HCT116 (cell line): Measurements from ENCODE around the gene CACNA1C. TPM values are rescaled to one million over a fixed set of nuclear protein-coding genes. Genes with fewer than 3 reads are reported as not detected.

Experiments
- ATAC-seq: fragments of 200-7000 bp; cut with Tn5 transposase; 2 replicates; pipeline ENCODE4 v1.9.1; 2020; ENCODE audit warnings: mild to moderate bottlenecking, moderate library complexity
- BruUV-seq: library from RNA; stranded (reverse); fragments of 400-500 nt; replicated peaks from 2 replicates; lab custom pipeline; 2021; lab: Mats Ljungman, UMichigan
- CTCF ChIA-PET: fragments of 300-600 bp; sonication (Branson Sonifier 250); formaldehyde crosslinking; loops from one replicate; lab custom pipeline; 2021; ENCODE audit warnings: antibody characterized with exemption; lab: Charles Lee
- POLR2A ChIA-PET: fragments of 300-600, 350-600 bp; sonication (Branson Sonifier 250); formaldehyde crosslinking; loops from one replicate; lab custom pipeline; 2021; ENCODE audit warnings: antibody characterized with exemption; lab: Charles Lee
- RAD21 ChIA-PET, 2 experiments: fragments of 300-600 bp; sonication (Branson Sonifier 250); formaldehyde crosslinking; loops; one replicate each; lab custom pipeline; 2023; ENCODE audit warnings: low total read pairs in 2 of 2; ENCODE audit not compliant: uncharacterized antibody in 2 of 2, unreplicated experiment in 2 of 2, low non-redundant PET in 1 of 2; lab: Charles Lee
- DNase-seq: peaks from one replicate; pipeline ENCODE4 v3.0.0-alpha.2; 2010; ENCODE audit warnings: low read depth, low spot score
- H2AFZ ChIP-seq: fragments of 200-600 bp; shearing (Covaris generic), sonication (generic); 2 replicates; pipeline ENCODE4 v1.6.1; 2017; ENCODE audit warnings: low read depth, mixed run types, mixed read lengths, antibody characterized with exemption, low read length; ENCODE audit not compliant: poor library complexity, severe bottlenecking
- H3K27ac ChIP-seq: 2 replicates; pipeline ENCODE4 v1.5.1; 2012; ENCODE audit warnings: low read depth, low read length
- H3K27me3 ChIP-seq: fragments of 200-600 bp; sonication (generic); 2 replicates; pipeline ENCODE4 v1.6.1; 2016; ENCODE audit warnings: mixed run types, low read length, mixed read lengths; ENCODE audit not compliant: insufficient read depth
- H3K36me3 ChIP-seq, 2 experiments: fragments of 200-500 bp in 1 of 2; fragments of 200-600 bp in 1 of 2; sonication (Bioruptor generic) in 1 of 2; sonication (generic) in 1 of 2; 2 replicates each; pipeline versions ENCODE4 v1.5.1 to v1.6.1; 2014 to 2016; ENCODE audit warnings: low read length in 2 of 2, inconsistent platforms in 1 of 2, mixed read lengths in 1 of 2, mixed run types in 1 of 2; ENCODE audit not compliant: insufficient read depth in 2 of 2, control insufficient read depth in 1 of 2
- H3K4me1 ChIP-seq, 2 experiments: fragments of 200-600 bp in 1 of 2; sonication (generic) in 1 of 2; 2 replicates each; pipeline versions ENCODE4 v1.5.1 to v1.6.1; 2012 to 2017; ENCODE audit warnings: low read length in 2 of 2, inconsistent platforms in 1 of 2, mild to moderate bottlenecking in 1 of 2, mixed read lengths in 1 of 2, mixed run types in 1 of 2, moderate library complexity in 1 of 2; ENCODE audit not compliant: insufficient read depth in 2 of 2, control insufficient read depth in 1 of 2
- H3K4me2 ChIP-seq: fragments of 200-600 bp; sonication (generic); 2 replicates; pipeline ENCODE4 v1.6.1; 2017; ENCODE audit warnings: mixed run types, low read length, mixed read lengths
- H3K4me3 ChIP-seq, 2 experiments: fragments of 200-600 bp in 1 of 2; sonication (generic) in 1 of 2; replicated peaks in 1 of 2; 2 replicates each; pipeline ENCODE4 v1.5.1; 2011 to 2016; ENCODE audit warnings: low read length in 2 of 2, control low read depth in 1 of 2, low read depth in 1 of 2, mild to moderate bottlenecking in 1 of 2, mixed read lengths in 1 of 2, mixed run types in 1 of 2
- H3K79me2 ChIP-seq: fragments of 200-600 bp; sonication (generic); 2 replicates; pipeline ENCODE4 v1.6.1; 2017; ENCODE audit warnings: mild to moderate bottlenecking, mixed run types, low read length, moderate library complexity, mixed read lengths; ENCODE audit not compliant: insufficient read depth
- H3K9ac ChIP-seq: fragments of 200-600 bp; sonication (generic); 2 replicates; pipeline ENCODE4 v1.6.1; 2016; ENCODE audit warnings: low read length, mixed read lengths
- H3K9me2 ChIP-seq: fragments of 200-600 bp; sonication (generic), shearing (Covaris generic); 2 replicates; pipeline ENCODE4 v1.6.1; 2017; ENCODE audit warnings: mixed run types, mild to moderate bottlenecking, moderate library complexity; ENCODE audit not compliant: insufficient read depth
- H3K9me3 ChIP-seq, 2 experiments: fragments of 200-500 bp in 1 of 2; fragments of 200-600 bp in 1 of 2; sonication (Bioruptor generic) in 1 of 2; sonication (generic) in 1 of 2; 2 replicates each; pipeline ENCODE4 v1.6.1; 2014 to 2017; ENCODE audit warnings: low read length in 2 of 2, mixed read lengths in 2 of 2, inconsistent platforms in 1 of 2, low read depth in 1 of 2, mild to moderate bottlenecking in 1 of 2, mixed run types in 1 of 2, moderate library complexity in 1 of 2; ENCODE audit not compliant: control insufficient read depth in 1 of 2, insufficient read depth in 1 of 2
- H4K20me1 ChIP-seq: fragments of 200-600 bp; sonication (generic), shearing (Covaris generic); 2 replicates; pipeline ENCODE4 v1.6.1; 2017; ENCODE audit warnings: mixed run types, mild to moderate bottlenecking, moderate library complexity; ENCODE audit not compliant: insufficient read depth
- ATF3 ChIP-seq: IDR thresholded peaks from 2 replicates; pipeline ENCODE4 v1.6.1; 2012
- CBX3 ChIP-seq: IDR thresholded peaks from 2 replicates; pipeline ENCODE4 v1.6.1; 2012; ENCODE audit warnings: low read depth
- CEBPB ChIP-seq: IDR thresholded peaks from 2 replicates; pipeline ENCODE4 v1.6.1; 2012; ENCODE audit warnings: low read depth
- CTCF ChIP-seq, 3 experiments: fragments of 200-600 bp in 1 of 3; sonication (generic) in 1 of 3; IDR thresholded peaks in 2 of 3; conservative IDR thresholded peaks in 1 of 3; 2 replicates each; pipeline ENCODE4 v1.5.1; 2012 to 2017; ENCODE audit warnings: low read depth in 2 of 3, low read length in 2 of 3, antibody characterized with exemption in 1 of 3, borderline replicate concordance in 1 of 3, control low read depth in 1 of 3, mild to moderate bottlenecking in 1 of 3, mixed read lengths in 1 of 3, mixed run types in 1 of 3, moderate library complexity in 1 of 3; ENCODE audit not compliant: insufficient read depth in 1 of 3
- EZH2 ChIP-seq: fragments of 200-600 bp; sonication (generic); IDR thresholded peaks from 2 replicates; pipeline ENCODE4 v1.6.1; 2017; ENCODE audit warnings: antibody characterized with exemption, mixed run types
- EZH2phosphoT487 ChIP-seq: fragments of 200-600 bp; IDR thresholded peaks from 2 replicates; pipeline ENCODE4 v1.6.1; 2018; ENCODE audit warnings: antibody characterized with exemption, borderline replicate concordance
- FOSL1 ChIP-seq: IDR thresholded peaks from 2 replicates; pipeline ENCODE4 v1.6.1; 2012; ENCODE audit warnings: low read depth
- JUND ChIP-seq: IDR thresholded peaks from 2 replicates; pipeline ENCODE4 v1.6.1; 2012
- MAX ChIP-seq: IDR thresholded peaks from 2 replicates; pipeline ENCODE4 v1.6.1; 2012
- POLR2A ChIP-seq: IDR thresholded peaks from 2 replicates; pipeline ENCODE4 v1.7.0; 2011; ENCODE audit warnings: borderline replicate concordance; ENCODE audit not compliant: insufficient read depth, insufficient read length; ENCODE audit errors: extremely low read depth
- POLR2AphosphoS5 ChIP-seq: IDR thresholded peaks from 2 replicates; pipeline ENCODE4 v1.6.1; 2011; ENCODE audit warnings: mild to moderate bottlenecking, low read depth, low read length, moderate library complexity
- SIN3A ChIP-seq: IDR thresholded peaks from 2 replicates; pipeline ENCODE4 v1.6.1; 2012; ENCODE audit warnings: low read depth
- SRF ChIP-seq: IDR thresholded peaks from 2 replicates; pipeline ENCODE4 v1.6.1; 2012; ENCODE audit warnings: low read depth
- TCF7L2 ChIP-seq: IDR thresholded peaks from 2 replicates; pipeline ENCODE4 v1.7.0; 2011; ENCODE audit warnings: borderline replicate concordance, inconsistent platforms; ENCODE audit not compliant: insufficient read depth, insufficient read length; ENCODE audit errors: extremely low read depth
- YY1 ChIP-seq: IDR thresholded peaks from 2 replicates; pipeline ENCODE4 v1.6.1; 2011; ENCODE audit warnings: low read length, low read depth, moderate library complexity, mild to moderate bottlenecking; ENCODE audit not compliant: insufficient replicate concordance; ENCODE audit errors: extremely low read depth
- ZBTB33 ChIP-seq: IDR thresholded peaks from 2 replicates; pipeline ENCODE4 v1.6.1; 2011; ENCODE audit warnings: mild to moderate bottlenecking, low read length, moderate library complexity; ENCODE audit not compliant: insufficient replicate concordance; ENCODE audit errors: extremely low read depth
- ZNF274 ChIP-seq: fragments of 200-500 bp; sonication (Bioruptor generic); IDR thresholded peaks from 2 replicates; pipeline ENCODE4 v1.6.1; 2014; ENCODE audit warnings: mild to moderate bottlenecking, low read depth, low read length, inconsistent platforms
- intact Hi-C: fragments of 100-400 bp; cut with micrococcal nuclease; formaldehyde crosslinking; loops from 2 replicates; pipeline ENCODE4 v1.10.0; 2022
- total RNA-seq: library from RNA; stranded (reverse); gene quantifications from one replicate; pipeline ENCODE4 v1.2.1, GENCODE V29; 2021; ENCODE audit not compliant: unreplicated experiment

Gene CACNA1C
- total RNA-seq, 1 experiment from 2014 or later: 0.05 TPM

- no peak overlapping the region for H3K9ac ChIP-seq
- TF ChIP-seq MAX (no peak), JUND (no peak), SRF (no peak)
- TF ChIP-seq, all 23 proteins: peak for 0
- ATAC-seq (no peak), DNase-seq (no peak)
- RAD21 ChIA-PET: no interaction called here
- H3K4me2 ChIP-seq: no peak overlapping the region
- no peaks in the 10 kb centered on the region for H3K9me2 ChIP-seq
- CTCF ChIA-PET: no interaction called here
- no TSS peak for BruUV-seq
- no peak overlapping the region for H2AFZ ChIP-seq
- H3K27me3 ChIP-seq: peaks cover 28% of the 10 kb centered on the region; the same call in 1 of the 2 replicates
- H4K20me1 ChIP-seq: no peaks in the 10 kb centered on the region
- POLR2A ChIA-PET: no interaction called here
- H3K9me3 ChIP-seq: no peaks in the 10 kb centered on the region
- no peaks in the 10 kb centered on the region for H3K36me3 ChIP-seq
- no peak overlapping the region for H3K27ac ChIP-seq
- H3K79me2 ChIP-seq: no peaks in the 10 kb centered on the region
- no peaks in the 10 kb centered on the region for H3K4me1 ChIP-seq
- intact Hi-C loops: loop anchor here (10.0 kb wide), 3 partner anchors 205 to 955 kb away; no protein-coding TSS in a partner anchor
- H3K4me3 ChIP-seq: no peak overlapping the region
Measured at GRCh38 chr12:2589381-2589780, 536.6 kb downstream of the CACNA1C start.

- no TSS peak for BruUV-seq
- Histone ChIP-seq H3K9me2 (no peaks in the 10 kb centered on the region), H3K79me2 (no peaks in the 10 kb centered on the region), H3K27ac (no peak overlapping the region), H2AFZ (no peak overlapping the region), H3K27me3 (peaks cover 45% of the 10 kb centered on the region), H3K4me1 (no peaks in the 10 kb centered on the region), H4K20me1 (no peaks in the 10 kb centered on the region), H3K9me3 (0 out of 4 replicates have a peak, but pooled peaks cover 0 to 3% of the 10 kb centered on the region in 2 experiments), H3K36me3 (no peaks in the 10 kb centered on the region), H3K4me3 (no peak overlapping the region), H3K9ac (no peak overlapping the region), H3K4me2 (no peak overlapping the region)
- POLR2A ChIA-PET: no interaction called here
- DNase-seq (no peak), ATAC-seq (no peak)
- CTCF ChIA-PET: interaction anchor here (1.3 kb wide), 1 partner anchor 10 kb away, joined by 3 read pairs; no protein-coding TSS in a partner anchor
- RAD21 ChIA-PET: no interaction called here
- intact Hi-C loops: no loop called here
- no peak for TF ChIP-seq EZH2
- TF ChIP-seq JUND: no peak
- TF ChIP-seq SRF: no peak
- no peak for TF ChIP-seq SIN3A
- no peak for TF ChIP-seq POLR2A
- no peak for TF ChIP-seq CTCF (IDR thresholded peaks at IDR 0.05 in 2 of 3, conservative IDR thresholded peaks at IDR 0.05 in 1 of 3; ENCODE audit: borderline replicate concordance in 1 of 3, insufficient read depth in 1 of 3, low read depth in 2 of 3, low read length in 2 of 3)
- no peak for TF ChIP-seq CEBPB
- no peak for TF ChIP-seq CBX3
- no peak for TF ChIP-seq ATF3
- TF ChIP-seq ZNF274: no peak
- no peak for TF ChIP-seq ZBTB33
- TF ChIP-seq TCF7L2: no peak
- TF ChIP-seq POLR2AphosphoS5: no peak
- TF ChIP-seq FOSL1: no peak
- TF ChIP-seq YY1: no peak
- TF ChIP-seq EZH2phosphoT487: no peak
Measured at GRCh38 chr12:2593045-2593444, 540.3 kb downstream of the CACNA1C start.
